IPS DF 4.7 (cell line): Measurements from ENCODE around the gene SLIT3.

Experiments
- DNase-seq: peaks from one replicate; pipeline ENCODE4 v3.0.0-alpha.2; 2013; ENCODE audit warnings: low spot score; ENCODE audit errors: extremely low read depth

SLIT3 gene

GRCh38 chr5:169300468-169301385 lies at the start of gene SLIT3:
Gene SLIT3, minus strand, starts transcription at chr5:169301139. Its CDS starts 430 bp downstream, at chr5:169300709.
- DNase-seq = peak; percentile 33

- DNase-seq = no peak
Measured at GRCh38 chr5:169350016-169350415, 49.1 kb upstream of the SLIT3 start.

DNA sequence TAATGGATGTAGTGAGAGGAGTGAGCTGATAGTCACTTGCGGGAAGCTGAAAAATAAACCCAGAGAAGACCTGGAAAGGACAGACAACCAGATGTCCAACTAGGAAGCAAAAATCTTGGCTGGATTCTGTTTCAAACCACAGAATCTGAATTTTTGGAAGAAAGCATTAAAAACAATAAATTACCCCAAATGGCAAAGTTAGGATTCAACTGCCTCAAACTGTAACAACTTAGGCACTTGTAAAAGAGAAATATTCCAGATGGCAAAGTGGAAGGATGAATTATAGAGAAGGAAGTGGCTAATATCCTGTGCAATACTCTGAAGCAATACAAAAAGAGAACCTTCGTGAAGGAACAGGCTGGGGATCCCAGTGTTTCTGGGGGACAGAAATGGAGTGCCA lies 46.8 kb upstream of the SLIT3 start:
- DNase-seq = no peak

GRCh38 chr5:169344629-169345028 lies 43.7 kb upstream of the SLIT3 start:
- no peak for DNase-seq

DNA sequence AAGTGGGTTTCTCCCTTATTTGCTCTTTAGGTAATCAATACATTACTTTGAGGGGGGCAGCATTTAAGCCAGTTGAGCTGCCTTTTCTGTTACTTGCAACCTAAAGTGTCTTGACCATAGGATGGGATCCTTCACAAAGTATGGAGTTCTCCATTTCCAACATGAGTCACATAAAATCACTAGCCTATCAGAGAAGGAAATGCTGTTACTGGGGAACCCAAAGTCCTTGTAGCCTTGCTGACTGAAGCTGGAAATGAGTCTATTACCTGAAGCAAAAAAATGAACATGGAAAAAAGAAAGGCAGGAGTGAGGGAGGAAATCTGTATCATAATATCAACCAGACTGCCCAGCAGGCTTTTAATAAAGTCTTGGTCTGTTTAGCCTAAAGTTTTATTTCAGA lies 42.8 kb upstream of the SLIT3 start:
- no peak for DNase-seq

DNA sequence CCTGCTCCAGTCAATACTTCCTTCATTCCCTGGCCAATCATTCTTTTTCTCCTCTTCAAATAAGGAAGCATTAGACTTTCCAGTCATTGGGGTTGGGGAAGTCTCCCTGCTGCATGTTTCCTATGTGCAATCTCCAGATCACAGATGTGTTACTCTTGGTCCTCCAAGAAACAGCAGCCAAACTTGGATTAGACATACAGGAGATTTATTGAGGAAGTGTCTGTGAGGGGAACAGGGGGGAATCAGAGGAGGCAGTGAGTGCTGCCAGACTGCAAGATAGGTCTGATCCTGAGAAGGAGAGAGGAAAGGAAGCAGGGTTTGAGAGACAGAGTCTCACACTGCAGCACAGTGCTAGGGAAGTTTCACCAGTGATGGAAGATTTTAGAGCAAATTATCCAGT lies 40.6 kb upstream of the SLIT3 start:
- DNase-seq = no peak

DNA sequence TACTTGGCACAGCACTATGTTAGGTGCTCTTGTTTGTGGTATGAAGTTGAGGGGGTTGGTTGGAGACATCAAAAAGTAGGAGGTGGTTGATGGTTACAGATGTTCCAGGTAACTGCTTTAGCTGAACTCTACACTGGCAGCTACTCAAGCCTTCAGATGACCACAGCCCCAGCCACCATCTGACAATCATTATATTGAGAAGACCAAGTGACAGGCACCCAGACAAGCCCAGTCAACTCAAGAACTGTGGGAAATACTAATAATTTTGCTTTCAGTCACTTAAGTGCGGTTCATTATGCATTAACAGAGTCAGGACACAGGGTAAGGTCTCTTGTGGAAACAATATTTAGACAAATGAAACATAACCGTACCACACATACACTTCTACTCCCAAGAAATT lies 38.9 kb upstream of the SLIT3 start:
- DNase-seq = no peak

DNA sequence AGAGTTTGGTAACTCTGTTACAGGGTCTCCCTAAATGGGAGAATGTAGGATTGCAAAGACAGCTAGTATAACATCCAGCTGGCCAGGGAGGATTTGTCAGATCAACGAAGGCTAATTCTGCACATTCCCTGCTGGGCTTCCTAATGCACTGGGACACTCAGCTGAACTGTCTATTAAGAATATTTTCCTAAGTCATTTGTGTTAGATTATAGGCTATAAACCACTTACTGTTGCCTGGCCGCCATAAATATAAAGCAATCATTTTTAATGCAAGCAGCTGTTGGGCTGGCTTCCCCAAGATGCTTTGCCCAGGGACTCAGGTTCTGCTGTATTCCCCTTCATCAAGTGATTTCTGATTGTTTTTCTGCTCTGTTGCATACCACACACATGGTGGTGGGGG lies 35.3 kb upstream of the SLIT3 start:
- no peak for DNase-seq

- DNase-seq = no peak
Measured at GRCh38 chr5:169335806-169336205, 34.9 kb upstream of the SLIT3 start.

- DNase-seq = no peak
Measured at GRCh38 chr5:169333518-169333917, 32.6 kb upstream of the SLIT3 start.

GRCh38 chr5:169331292-169331852 lies 30.4 kb upstream of the SLIT3 start:
- DNase-seq = no peak

DNA sequence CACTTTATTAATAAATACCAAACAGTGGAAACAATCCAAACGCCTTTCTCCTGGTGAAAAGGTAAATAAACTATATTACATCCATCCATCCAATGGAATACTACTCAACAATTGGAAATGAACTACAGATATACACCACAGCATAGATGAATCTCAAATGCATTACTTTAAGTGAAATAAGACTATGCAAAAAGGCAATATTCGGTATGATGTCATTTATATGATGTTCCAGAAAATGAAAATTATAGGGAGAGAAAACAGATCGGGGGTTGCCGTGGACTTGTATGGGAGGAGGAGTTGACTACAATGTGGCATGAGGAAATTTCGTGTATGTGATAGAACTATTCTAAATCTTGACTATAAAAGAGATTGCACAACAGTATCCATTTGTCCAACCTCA lies 27.5 kb upstream of the SLIT3 start:
- DNase-seq = no peak

DNA sequence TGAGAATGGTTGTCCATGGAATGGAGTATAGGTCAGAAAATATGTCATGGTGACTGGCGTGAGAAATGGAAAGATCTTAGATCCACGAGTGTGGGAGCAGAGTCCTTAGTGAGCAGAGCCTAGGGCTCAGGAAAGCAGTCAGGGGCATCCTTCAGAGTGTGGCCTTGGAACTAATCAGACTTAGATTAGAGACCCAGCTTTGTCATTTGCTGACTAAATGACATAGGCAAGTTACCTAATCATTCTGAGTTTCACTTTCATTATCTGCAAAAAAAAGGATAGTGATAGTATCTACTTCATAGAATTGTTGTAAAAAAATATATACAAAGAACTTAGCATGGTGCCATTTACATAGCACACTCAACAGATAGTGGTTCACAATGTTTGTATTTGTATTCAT lies 24.3 kb upstream of the SLIT3 start:
- no peak for DNase-seq

GRCh38 chr5:169318556-169318955 lies 17.6 kb upstream of the SLIT3 start:
- no peak for DNase-seq

GRCh38 chr5:169307646-169308045 lies 6.7 kb upstream of the SLIT3 start:
- no peak for DNase-seq

- no peak for DNase-seq
Measured at GRCh38 chr5:169305366-169305765, 4.4 kb upstream of the SLIT3 start.

GRCh38 chr5:169304175-169304574 lies 3.2 kb upstream of the SLIT3 start:
- DNase-seq = no peak

GRCh38 chr5:169303119-169303515 lies 2.2 kb upstream of the SLIT3 start:
- no peak for DNase-seq

DNA sequence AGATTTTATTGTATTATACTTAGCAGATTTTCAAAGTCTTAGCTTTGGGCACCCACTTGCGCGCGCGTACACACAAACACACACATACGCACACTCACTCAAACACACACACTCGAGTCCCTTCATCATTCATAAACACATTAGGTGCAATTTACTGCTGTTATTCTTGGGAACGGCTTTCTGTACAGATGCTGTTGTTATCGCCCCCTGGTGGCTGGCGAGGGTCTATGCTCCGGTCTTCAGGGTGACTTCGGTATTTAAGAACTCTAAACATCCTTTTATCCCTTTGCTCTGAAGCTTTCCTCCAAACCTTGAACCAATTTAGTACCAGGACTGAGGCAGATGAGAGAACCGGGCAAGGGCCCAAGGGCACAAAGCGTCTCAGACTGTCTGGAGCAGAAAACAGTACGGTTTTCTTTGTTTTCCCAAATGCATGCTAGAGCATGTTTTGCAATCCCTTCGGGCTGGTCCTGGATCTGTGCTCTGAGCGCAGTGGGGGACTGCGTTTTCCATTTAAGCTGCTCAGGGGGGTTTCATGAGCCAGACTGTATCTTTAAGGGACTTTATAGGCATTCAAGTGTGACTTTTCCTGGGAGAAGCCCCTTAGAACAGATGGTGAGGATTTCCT lies 1.7 kb upstream of the SLIT3 start:
- DNase-seq = peak; percentile 44

DNA sequence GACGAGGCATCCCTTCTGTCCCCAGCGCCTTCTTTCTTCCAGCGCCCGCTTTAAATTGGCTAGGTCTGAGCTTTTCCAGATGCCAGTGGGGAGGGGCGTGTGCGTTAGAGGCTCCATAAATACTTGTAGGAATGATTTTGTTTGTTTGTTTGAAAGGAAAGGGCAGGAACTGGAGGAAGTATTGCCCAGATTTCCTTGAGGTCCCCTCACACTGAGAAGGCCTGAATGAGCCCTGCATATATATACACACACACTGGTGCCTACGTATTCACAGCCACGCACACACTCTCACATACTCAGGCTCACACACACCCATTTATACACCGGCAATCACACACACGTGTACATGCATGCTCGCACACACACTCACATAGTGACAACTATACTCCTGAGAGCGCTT lies 1.0 kb upstream of the SLIT3 start:
- DNase-seq = no peak

- DNase-seq = no peak
Measured at GRCh38 chr5:169301386-169301934, 521 bp upstream of the SLIT3 start.
